Measurements from ENCODE around the gene BRMS1. TPM values are rescaled to one million over a fixed set of nuclear protein-coding genes. Genes with fewer than 3 reads are reported as not detected.

Gene BRMS1
- total and polyA plus RNA-seq, 2 experiments from 2014 or later = 59.1 to 61.7 TPM

GRCh38 chr11:66293352-66293751, 51.6 kb downstream of the BRMS1 start:
- Histone ChIP-seq H3K9me2 (ENCODE audit: insufficient read depth) (no peaks in the 10 kb centered on the region), H4K20me1 (replicated peaks; ENCODE audit: insufficient read depth) (no peaks in the 10 kb centered on the region), H3K27ac (ENCODE audit: low read depth) (no peak overlapping the region), H3K36me3 (ENCODE audit: insufficient read depth) (no peaks in the 10 kb centered on the region), H3F3A (replicated peaks; ENCODE audit: low read depth) (peaks cover 18% of the 10 kb centered on the region; the same call in 1 of the 2 replicates), H3K4me2 (no peak overlapping the region), H3K79me2 (replicated peaks; ENCODE audit: insufficient read depth) (peaks cover 4% of the 10 kb centered on the region), H3K27me3 (ENCODE audit: insufficient read depth) (peaks cover 30% of the 10 kb centered on the region), H3K4me3 (no peak overlapping the region), H2AFZ (no peak overlapping the region), H3K4me1 (ENCODE audit: insufficient read depth) (peaks cover 17% of the 10 kb centered on the region)
- H3K36me3 Mint-ChIP-seq (ENCODE audit: low read depth) = no peaks in the 10 kb centered on the region; the same call in 2 of the 3 replicates
- DNase-seq (ENCODE audit: low spot score) (no peak), ATAC-seq (no peak)
- H3K4me1 Mint-ChIP-seq = peaks cover 31% of the 10 kb centered on the region
- H3K27me3 Mint-ChIP-seq (ENCODE audit: insufficient read depth, low read depth, poor library complexity) = peaks cover 31% of the 10 kb centered on the region
- TF ChIP-seq REST (IDR thresholded peaks at IDR 0.05; ENCODE audit: unreplicated experiment) (no peak), EZH2phosphoT487 (IDR thresholded peaks at IDR 0.05; ENCODE audit: unreplicated experiment) (no peak), EZH2 (IDR thresholded peaks at IDR 0.05; ENCODE audit: low read depth, unreplicated experiment) (no peak), STAT1 (IDR thresholded peaks at IDR 0.05; ENCODE audit: unreplicated experiment) (no peak), CREB1 (CRISPR knock-in tag; IDR thresholded peaks at IDR 0.05; ENCODE audit: low read depth) (no peak), ETS1 (IDR thresholded peaks at IDR 0.05) (no peak), ZNF114 (CRISPR knock-in tag; IDR thresholded peaks at IDR 0.05) (no peak)
- no peak overlapping the region for H3K27ac Mint-ChIP-seq
- H3K4me3 Mint-ChIP-seq = no peak overlapping the region; the same call in 2 of the 3 replicates
- peaks cover 2% of the 10 kb centered on the region; the same call in 1 of the 3 replicates for H3K9me3 Mint-ChIP-seq

GRCh38 chr11:66292543-66293332, 52.2 kb downstream of the BRMS1 start:
- Mint-ChIP-seq H3K27me3 (ENCODE audit: insufficient read depth, low read depth, poor library complexity) (peaks cover 32% of the 10 kb centered on the region), H3K4me3 (peak overlapping the region; percentile 69), H3K9me3 (peaks cover 2% of the 10 kb centered on the region; the same call in 1 of the 3 replicates), H3K27ac (no peak overlapping the region), H3K4me1 (peaks cover 31% of the 10 kb centered on the region), H3K36me3 (ENCODE audit: low read depth) (no peaks in the 10 kb centered on the region; the same call in 2 of the 3 replicates)
- Histone ChIP-seq H3K27ac (ENCODE audit: low read depth) (no peak overlapping the region), H3K4me1 (ENCODE audit: insufficient read depth) (peaks cover 21% of the 10 kb centered on the region), H3K79me2 (replicated peaks; ENCODE audit: insufficient read depth) (peaks cover 9% of the 10 kb centered on the region), H4K20me1 (replicated peaks; ENCODE audit: insufficient read depth) (no peaks in the 10 kb centered on the region), H3K36me3 (ENCODE audit: insufficient read depth) (no peaks in the 10 kb centered on the region), H2AFZ (peak overlapping the region; percentile 72), H3K4me3 (peak overlapping the region; percentile 76), H3K27me3 (ENCODE audit: insufficient read depth) (peaks cover 30% of the 10 kb centered on the region), H3F3A (replicated peaks; ENCODE audit: low read depth) (peaks cover 18% of the 10 kb centered on the region; the same call in 1 of the 2 replicates), H3K4me2 (peak overlapping the region; percentile 88), H3K9me2 (ENCODE audit: insufficient read depth) (no peaks in the 10 kb centered on the region)
- no peak for DNase-seq (ENCODE audit: low spot score)
- no peak for ATAC-seq
- TF ChIP-seq, protein P1, sequence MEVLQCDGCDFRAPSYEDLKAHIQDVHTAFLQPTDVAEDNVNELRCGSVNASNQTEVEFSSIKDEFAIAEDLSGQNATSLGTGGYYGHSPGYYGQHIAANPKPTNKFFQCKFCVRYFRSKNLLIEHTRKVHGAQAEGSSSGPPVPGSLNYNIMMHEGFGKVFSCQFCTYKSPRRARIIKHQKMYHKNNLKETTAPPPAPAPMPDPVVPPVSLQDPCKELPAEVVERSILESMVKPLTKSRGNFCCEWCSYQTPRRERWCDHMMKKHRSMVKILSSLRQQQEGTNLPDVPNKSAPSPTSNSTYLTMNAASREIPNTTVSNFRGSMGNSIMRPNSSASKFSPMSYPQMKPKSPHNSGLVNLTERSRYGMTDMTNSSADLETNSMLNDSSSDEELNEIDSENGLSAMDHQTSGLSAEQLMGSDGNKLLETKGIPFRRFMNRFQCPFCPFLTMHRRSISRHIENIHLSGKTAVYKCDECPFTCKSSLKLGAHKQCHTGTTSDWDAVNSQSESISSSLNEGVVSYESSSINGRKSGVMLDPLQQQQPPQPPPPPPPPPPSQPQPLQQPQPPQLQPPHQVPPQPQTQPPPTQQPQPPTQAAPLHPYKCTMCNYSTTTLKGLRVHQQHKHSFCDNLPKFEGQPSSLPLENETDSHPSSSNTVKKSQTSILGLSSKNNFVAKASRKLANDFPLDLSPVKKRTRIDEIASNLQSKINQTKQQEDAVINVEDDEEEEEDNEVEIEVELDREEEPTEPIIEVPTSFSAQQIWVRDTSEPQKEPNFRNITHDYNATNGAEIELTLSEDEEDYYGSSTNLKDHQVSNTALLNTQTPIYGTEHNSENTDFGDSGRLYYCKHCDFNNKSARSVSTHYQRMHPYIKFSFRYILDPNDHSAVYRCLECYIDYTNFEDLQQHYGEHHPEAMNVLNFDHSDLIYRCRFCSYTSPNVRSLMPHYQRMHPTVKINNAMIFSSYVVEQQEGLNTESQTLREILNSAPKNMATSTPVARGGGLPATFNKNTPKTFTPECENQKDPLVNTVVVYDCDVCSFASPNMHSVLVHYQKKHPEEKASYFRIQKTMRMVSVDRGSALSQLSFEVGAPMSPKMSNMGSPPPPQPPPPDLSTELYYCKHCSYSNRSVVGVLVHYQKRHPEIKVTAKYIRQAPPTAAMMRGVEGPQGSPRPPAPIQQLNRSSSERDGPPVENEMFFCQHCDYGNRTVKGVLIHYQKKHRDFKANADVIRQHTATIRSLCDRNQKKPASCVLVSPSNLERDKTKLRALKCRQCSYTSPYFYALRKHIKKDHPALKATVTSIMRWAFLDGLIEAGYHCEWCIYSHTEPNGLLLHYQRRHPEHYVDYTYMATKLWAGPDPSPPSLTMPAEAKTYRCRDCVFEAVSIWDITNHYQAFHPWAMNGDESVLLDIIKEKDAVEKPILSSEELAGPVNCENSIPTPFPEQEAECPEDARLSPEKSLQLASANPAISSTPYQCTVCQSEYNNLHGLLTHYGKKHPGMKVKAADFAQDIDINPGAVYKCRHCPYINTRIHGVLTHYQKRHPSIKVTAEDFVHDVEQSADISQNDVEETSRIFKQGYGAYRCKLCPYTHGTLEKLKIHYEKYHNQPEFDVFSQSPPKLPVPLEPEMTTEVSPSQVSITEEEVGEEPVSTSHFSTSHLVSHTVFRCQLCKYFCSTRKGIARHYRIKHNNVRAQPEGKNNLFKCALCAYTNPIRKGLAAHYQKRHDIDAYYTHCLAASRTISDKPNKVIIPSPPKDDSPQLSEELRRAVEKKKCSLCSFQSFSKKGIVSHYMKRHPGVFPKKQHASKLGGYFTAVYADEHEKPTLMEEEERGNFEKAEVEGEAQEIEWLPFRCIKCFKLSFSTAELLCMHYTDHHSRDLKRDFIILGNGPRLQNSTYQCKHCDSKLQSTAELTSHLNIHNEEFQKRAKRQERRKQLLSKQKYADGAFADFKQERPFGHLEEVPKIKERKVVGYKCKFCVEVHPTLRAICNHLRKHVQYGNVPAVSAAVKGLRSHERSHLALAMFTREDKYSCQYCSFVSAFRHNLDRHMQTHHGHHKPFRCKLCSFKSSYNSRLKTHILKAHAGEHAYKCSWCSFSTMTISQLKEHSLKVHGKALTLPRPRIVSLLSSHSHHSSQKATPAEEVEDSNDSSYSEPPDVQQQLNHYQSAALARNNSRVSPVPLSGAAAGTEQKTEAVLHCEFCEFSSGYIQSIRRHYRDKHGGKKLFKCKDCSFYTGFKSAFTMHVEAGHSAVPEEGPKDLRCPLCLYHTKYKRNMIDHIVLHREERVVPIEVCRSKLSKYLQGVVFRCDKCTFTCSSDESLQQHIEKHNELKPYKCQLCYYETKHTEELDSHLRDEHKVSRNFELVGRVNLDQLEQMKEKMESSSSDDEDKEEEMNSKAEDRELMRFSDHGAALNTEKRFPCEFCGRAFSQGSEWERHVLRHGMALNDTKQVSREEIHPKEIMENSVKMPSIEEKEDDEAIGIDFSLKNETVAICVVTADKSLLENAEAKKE (CRISPR knock-in tag; IDR thresholded peaks at IDR 0.05) = no peak
- TF ChIP-seq EZH2phosphoT487 (IDR thresholded peaks at IDR 0.05; ENCODE audit: unreplicated experiment) = no peak

Measured in GM23338 (cell line).